Measurements from ENCODE around the gene DIO2.

The DIO2 gene

GRCh38 chr14:80211153-80212022 is at the start of gene DIO2:
DIO2 (minus strand) TSS chr14:80211504; CDS start chr14:80211472, 32 bp downstream.
- DNase-seq = no peak

- no peak for DNase-seq
These were observed 49.3 kb upstream of the DIO2 start for GRCh38 chr14:80260645-80261044.

GRCh38 chr14:80239631-80240030 is 28.3 kb upstream of the DIO2 start:
- DNase-seq = no peak

GRCh38 chr14:80237143-80237542 is 25.8 kb upstream of the DIO2 start:
- no peak for DNase-seq

- DNase-seq = no peak
These were observed 22.3 kb upstream of the DIO2 start for GRCh38 chr14:80233470-80234089.

- DNase-seq = no peak
These were observed 20.4 kb upstream of the DIO2 start for GRCh38 chr14:80231702-80232101.

GRCh38 chr14:80223696-80224465 is 12.6 kb upstream of the DIO2 start:
- no peak for DNase-seq

- DNase-seq = no peak
These were observed 5.5 kb upstream of the DIO2 start for GRCh38 chr14:80216818-80217217.

GRCh38 chr14:80215756-80216581 is 4.7 kb upstream of the DIO2 start:
- no peak for DNase-seq

- no peak for DNase-seq
These were observed 3.8 kb upstream of the DIO2 start for GRCh38 chr14:80215081-80215480.

GRCh38 chr14:80213602-80214001 is 2.3 kb upstream of the DIO2 start:
- peak; percentile 27 to 56 (median 46) for DNase-seq

GRCh38 chr14:80212023-80212397 is 706 bp upstream of the DIO2 start:
- DNase-seq = peak; percentile 1 to 47 (median 6)

- no peak for DNase-seq
These were observed 2.8 kb downstream of the DIO2 start for GRCh38 chr14:80208461-80208860.

- no peak for DNase-seq
These were observed 4.8 kb downstream of the DIO2 start for GRCh38 chr14:80206351-80207080.

- DNase-seq = peak; percentile 22 to 36 (median 27)
These were observed 8.3 kb downstream of the DIO2 start for GRCh38 chr14:80202888-80203562.

- DNase-seq = no peak
These were observed 11.2 kb downstream of the DIO2 start for GRCh38 chr14:80200093-80200492.

GRCh38 chr14:80188571-80188970 is 22.7 kb downstream of the DIO2 start:
- no peak for DNase-seq

- DNase-seq = no peak
These were observed 25.0 kb downstream of the DIO2 start for GRCh38 chr14:80186301-80186800.

- no peak for DNase-seq
These were observed 34.4 kb downstream of the DIO2 start for GRCh38 chr14:80176893-80177292.

- no peak for DNase-seq
These were observed 38.8 kb downstream of the DIO2 start for GRCh38 chr14:80172375-80173051.
